Testis (tissue), 2 donors: ENCODE data around the gene BCAR3.

ENCODE experiments used
- POLR2A ChIP-seq: fragments of 450-650 bp; IDR thresholded peaks from one replicate; pipeline ENCODE4 v1.6.1; 2017; ENCODE audit warnings: antibody characterized with exemption, mild to moderate bottlenecking, moderate library complexity
- TF ChIP-seq, protein P1 (sequence below), 3 experiments: fragments of 450-650 bp in 2 of 3; fragments of 200-600 bp in 1 of 3; sonication (generic) in 1 of 3; IDR thresholded peaks; one replicate each; pipeline ENCODE4 v1.5.1; 2016 to 2019; ENCODE audit warnings: antibody characterized with exemption in 3 of 3, mild to moderate bottlenecking in 2 of 3, moderate library complexity in 1 of 3

GRCh38 chr1:93587354-93587753, 94.3 kb downstream of the BCAR3 start:
- TF ChIP-seq, protein P1, sequence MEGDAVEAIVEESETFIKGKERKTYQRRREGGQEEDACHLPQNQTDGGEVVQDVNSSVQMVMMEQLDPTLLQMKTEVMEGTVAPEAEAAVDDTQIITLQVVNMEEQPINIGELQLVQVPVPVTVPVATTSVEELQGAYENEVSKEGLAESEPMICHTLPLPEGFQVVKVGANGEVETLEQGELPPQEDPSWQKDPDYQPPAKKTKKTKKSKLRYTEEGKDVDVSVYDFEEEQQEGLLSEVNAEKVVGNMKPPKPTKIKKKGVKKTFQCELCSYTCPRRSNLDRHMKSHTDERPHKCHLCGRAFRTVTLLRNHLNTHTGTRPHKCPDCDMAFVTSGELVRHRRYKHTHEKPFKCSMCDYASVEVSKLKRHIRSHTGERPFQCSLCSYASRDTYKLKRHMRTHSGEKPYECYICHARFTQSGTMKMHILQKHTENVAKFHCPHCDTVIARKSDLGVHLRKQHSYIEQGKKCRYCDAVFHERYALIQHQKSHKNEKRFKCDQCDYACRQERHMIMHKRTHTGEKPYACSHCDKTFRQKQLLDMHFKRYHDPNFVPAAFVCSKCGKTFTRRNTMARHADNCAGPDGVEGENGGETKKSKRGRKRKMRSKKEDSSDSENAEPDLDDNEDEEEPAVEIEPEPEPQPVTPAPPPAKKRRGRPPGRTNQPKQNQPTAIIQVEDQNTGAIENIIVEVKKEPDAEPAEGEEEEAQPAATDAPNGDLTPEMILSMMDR (IDR thresholded peaks at IDR 0.05) = no peak
- no peak for TF ChIP-seq POLR2A
